Measurements from ENCODE around the gene OR52R1. TPM values are rescaled to one million over a fixed set of nuclear protein-coding genes. Genes with fewer than 3 reads are reported as not detected.

OR52R1 gene
- total RNA-seq, 1 experiment from 2014 or later: not detected

DNA sequence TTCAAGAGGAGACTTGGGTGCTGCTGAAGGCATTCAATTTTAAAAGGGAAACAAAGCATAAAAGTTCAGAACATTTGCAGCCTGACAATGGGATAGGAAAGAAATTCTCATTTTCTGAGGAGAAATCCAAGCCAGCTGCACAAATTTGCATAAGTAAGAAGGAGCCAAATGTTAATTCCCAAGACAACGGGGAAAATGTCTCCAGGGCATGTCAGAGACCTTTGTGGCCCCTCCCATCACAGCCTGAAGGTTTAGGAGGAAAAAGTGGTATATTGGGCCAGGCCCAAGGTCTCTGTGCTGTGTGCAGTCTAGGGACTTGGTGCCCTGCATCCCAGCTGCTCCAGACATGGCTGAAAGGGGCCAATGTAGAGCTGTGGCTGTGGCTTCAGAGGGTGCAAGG lies 21.7 kb downstream of the OR52R1 start:
- intact Hi-C loops (cut with micrococcal nuclease; ENCODE audit: unreplicated experiment): no loop called here
- CTCF ChIA-PET: no interaction called here

DNA sequence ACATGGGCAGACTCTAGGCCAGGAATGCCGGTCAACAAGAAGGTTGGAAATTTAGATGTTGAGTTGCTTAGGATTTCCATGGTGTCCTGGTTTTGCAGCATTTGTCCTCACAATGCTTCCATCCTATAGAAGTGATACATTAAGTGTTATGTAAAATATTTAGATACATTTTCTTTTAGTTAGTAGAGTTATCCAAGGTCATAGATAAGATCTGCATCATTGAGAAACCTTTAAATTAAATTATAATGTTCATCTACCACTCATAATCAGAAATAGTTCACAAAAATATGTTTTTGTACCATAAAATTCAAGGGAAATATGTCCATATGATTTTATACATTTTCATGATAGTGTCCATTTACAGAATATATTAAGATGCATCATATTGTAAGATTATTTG lies 34.3 kb downstream of the OR52R1 start, which contains the start of gene OR51F1:
OR51F1 (minus strand) TSS at position 101 of the 400 bp plus-strand sequence; CDS start at position 101, 0 bp downstream.
- Histone ChIP-seq H3K4me1 (replicated peaks; ENCODE audit: insufficient read depth) (no peaks in the 10 kb centered on the region), H3K27ac (no peak within 1 kb of the TSS), H3K9me3 (ENCODE audit: insufficient read depth, low read depth) (no peaks in the 10 kb centered on the region), H3K27me3 (ENCODE audit: insufficient read depth, low read depth) (no peaks in the 10 kb centered on the region), H3F3A (ENCODE audit: insufficient read depth, low read depth) (no peaks in the 10 kb centered on the region), H3K36me3 (ENCODE audit: low read depth) (no peaks in the 10 kb centered on the region), H2AFZ (no peak within 1 kb of the TSS), H3K79me2 (ENCODE audit: low read depth) (no peaks in the 10 kb centered on the region), H4K20me1 (ENCODE audit: insufficient read depth) (no peaks in the 10 kb centered on the region), H3K4me2 (no peak within 1 kb of the TSS), H3K4me3 (no peak within 1 kb of the TSS), H3K9me2 (ENCODE audit: insufficient read depth) (no peaks in the 10 kb centered on the region)
- ChIA-PET CTCF (no interaction called here), POLR2A (ENCODE audit: unreplicated experiment) (no interaction called here)
- intact Hi-C loops (cut with micrococcal nuclease; ENCODE audit: unreplicated experiment): no loop called here
- DNase-seq: no peak
- no TSS peak for BruUV-seq (replicated peaks)
- TF ChIP-seq, protein P1, sequence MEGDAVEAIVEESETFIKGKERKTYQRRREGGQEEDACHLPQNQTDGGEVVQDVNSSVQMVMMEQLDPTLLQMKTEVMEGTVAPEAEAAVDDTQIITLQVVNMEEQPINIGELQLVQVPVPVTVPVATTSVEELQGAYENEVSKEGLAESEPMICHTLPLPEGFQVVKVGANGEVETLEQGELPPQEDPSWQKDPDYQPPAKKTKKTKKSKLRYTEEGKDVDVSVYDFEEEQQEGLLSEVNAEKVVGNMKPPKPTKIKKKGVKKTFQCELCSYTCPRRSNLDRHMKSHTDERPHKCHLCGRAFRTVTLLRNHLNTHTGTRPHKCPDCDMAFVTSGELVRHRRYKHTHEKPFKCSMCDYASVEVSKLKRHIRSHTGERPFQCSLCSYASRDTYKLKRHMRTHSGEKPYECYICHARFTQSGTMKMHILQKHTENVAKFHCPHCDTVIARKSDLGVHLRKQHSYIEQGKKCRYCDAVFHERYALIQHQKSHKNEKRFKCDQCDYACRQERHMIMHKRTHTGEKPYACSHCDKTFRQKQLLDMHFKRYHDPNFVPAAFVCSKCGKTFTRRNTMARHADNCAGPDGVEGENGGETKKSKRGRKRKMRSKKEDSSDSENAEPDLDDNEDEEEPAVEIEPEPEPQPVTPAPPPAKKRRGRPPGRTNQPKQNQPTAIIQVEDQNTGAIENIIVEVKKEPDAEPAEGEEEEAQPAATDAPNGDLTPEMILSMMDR (conservative IDR thresholded peaks at IDR 0.05): no peak
- no peak for TF ChIP-seq EZH2 (IDR thresholded peaks at IDR 0.05; ENCODE audit: low read depth)

More for the DNA sequence above, 21.7 kb downstream of the OR52R1 start:
- BruUV-seq (replicated peaks): no TSS peak
- TF ChIP-seq, protein P1 (conservative IDR thresholded peaks at IDR 0.05): no peak
- no peak for TF ChIP-seq EZH2 (IDR thresholded peaks at IDR 0.05; ENCODE audit: low read depth)
- no peaks in the 10 kb centered on the region for H4K20me1 ChIP-seq (ENCODE audit: insufficient read depth)
- H3F3A ChIP-seq (ENCODE audit: insufficient read depth, low read depth): no peaks in the 10 kb centered on the region
- H3K4me2 ChIP-seq: no peak overlapping the region
- H3K4me3 ChIP-seq: no peak overlapping the region
- H3K27ac ChIP-seq: no peak overlapping the region
- no peaks in the 10 kb centered on the region for H3K9me3 ChIP-seq (ENCODE audit: insufficient read depth, low read depth)
- no peaks in the 10 kb centered on the region for H3K36me3 ChIP-seq (ENCODE audit: low read depth)
- H3K27me3 ChIP-seq (ENCODE audit: insufficient read depth, low read depth): no peaks in the 10 kb centered on the region
- no peaks in the 10 kb centered on the region for H3K79me2 ChIP-seq (ENCODE audit: low read depth)
- DNase-seq: no peak
- H3K4me1 ChIP-seq (replicated peaks; ENCODE audit: insufficient read depth): no peaks in the 10 kb centered on the region
- no peak overlapping the region for H2AFZ ChIP-seq
- no peaks in the 10 kb centered on the region for H3K9me2 ChIP-seq (ENCODE audit: insufficient read depth)
- POLR2A ChIA-PET (ENCODE audit: unreplicated experiment): no interaction called here

DNA sequence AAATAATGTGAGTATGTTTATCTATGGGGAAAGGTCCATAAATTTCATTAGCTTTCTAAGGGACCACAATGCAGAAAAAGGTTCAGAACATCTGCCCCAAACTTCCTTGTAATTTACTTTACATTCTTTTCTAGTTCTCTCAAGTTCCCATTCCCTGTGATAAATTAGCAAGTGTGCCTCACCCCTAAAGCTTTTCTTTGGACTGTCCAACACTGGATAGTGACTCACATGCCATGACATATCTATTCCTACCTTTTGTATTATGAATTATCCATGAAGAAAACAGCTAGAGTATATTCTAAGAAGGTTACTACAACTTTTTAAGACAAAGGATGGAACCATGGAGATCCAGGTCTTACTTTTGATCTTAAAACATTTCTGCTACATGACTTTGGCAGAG lies 36.1 kb downstream of the OR52R1 start:
- H3K4me1 ChIP-seq (replicated peaks; ENCODE audit: insufficient read depth): no peaks in the 10 kb centered on the region
- intact Hi-C loops (cut with micrococcal nuclease; ENCODE audit: unreplicated experiment): no loop called here
- CTCF ChIA-PET: no interaction called here
- H3K9me3 ChIP-seq (ENCODE audit: insufficient read depth, low read depth): no peaks in the 10 kb centered on the region
- H3K27me3 ChIP-seq (ENCODE audit: insufficient read depth, low read depth): no peaks in the 10 kb centered on the region
- POLR2A ChIA-PET (ENCODE audit: unreplicated experiment): no interaction called here
- BruUV-seq (replicated peaks): no TSS peak
- no peaks in the 10 kb centered on the region for H3F3A ChIP-seq (ENCODE audit: insufficient read depth, low read depth)
- no peaks in the 10 kb centered on the region for H3K79me2 ChIP-seq (ENCODE audit: low read depth)
- H3K27ac ChIP-seq: no peak overlapping the region
- no peak overlapping the region for H3K4me2 ChIP-seq
- no peak overlapping the region for H2AFZ ChIP-seq
- no peak for TF ChIP-seq EZH2 (IDR thresholded peaks at IDR 0.05; ENCODE audit: low read depth)
- TF ChIP-seq, protein P1 (conservative IDR thresholded peaks at IDR 0.05): no peak
- DNase-seq: no peak
- no peaks in the 10 kb centered on the region for H3K36me3 ChIP-seq (ENCODE audit: low read depth)
- no peak overlapping the region for H3K4me3 ChIP-seq
- H4K20me1 ChIP-seq (ENCODE audit: insufficient read depth): no peaks in the 10 kb centered on the region
- H3K9me2 ChIP-seq (ENCODE audit: insufficient read depth): no peaks in the 10 kb centered on the region
